Body of pancreas (tissue), 4 donors: ENCODE measurements around the gene GHDC.
"Not testable (repeated sequence)": the region's sequence is repeated elsewhere in the genome, so short reads cannot be mapped to it uniquely, and the experiment has no call there.

Experiments
- CTCF ChIP-seq, 7 experiments: fragments of 450-650 bp in 4 of 7; fragments of 200-600 bp in 3 of 7; sonication (generic) in 3 of 7; IDR thresholded peaks; one replicate each; pipeline ENCODE4 v1.5.1; 2016 to 2019; ENCODE audit warnings: antibody characterized with exemption in 7 of 7
- POLR2A ChIP-seq, 3 donors: fragments of 450-650 bp; IDR thresholded peaks; one replicate each; pipeline ENCODE4 v1.6.1; 2016; ENCODE audit warnings: antibody characterized with exemption in 3 of 3, mild to moderate bottlenecking in 2 of 3

DNA sequence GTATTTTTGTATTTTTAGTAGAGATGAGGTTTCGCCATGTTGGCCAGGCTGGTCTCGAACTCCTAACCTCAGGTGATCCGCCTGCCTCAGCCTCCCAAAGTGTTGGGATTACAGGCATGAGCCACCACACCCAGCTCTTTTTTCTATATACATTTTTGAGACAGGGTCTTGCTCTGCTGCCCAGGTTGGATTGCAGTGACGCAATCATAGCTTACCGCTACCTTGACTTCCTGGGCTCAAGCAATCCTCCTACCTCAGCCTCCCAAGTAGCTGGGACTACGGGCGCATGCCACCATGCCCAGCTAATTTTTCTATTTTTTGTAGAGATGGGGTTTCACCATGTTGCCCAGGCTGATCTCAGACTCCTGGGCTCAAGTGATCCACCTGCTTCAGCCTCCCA, 53.6 kb downstream of the GHDC start:
- TF ChIP-seq CTCF, POLR2A (IDR thresholded peaks at IDR 0.05): not testable (repeated sequence)
